Left ventricle myocardium superior (tissue), 1 donor: Measurements from ENCODE around the gene MID1IP1. TPM values are rescaled to one million over a fixed set of nuclear protein-coding genes. Genes with fewer than 3 reads are reported as not detected.

Experiments used
- ATAC-seq: fragments of 200-7000 bp; cut with Tn5 transposase; one replicate; pipeline ENCODE4 v1.9.1; 2020; ENCODE audit warnings: mild to moderate bottlenecking, moderate library complexity
- DNase-seq: peaks from one replicate; pipeline ENCODE4 v3.0.0-alpha.2; 2020
- intact Hi-C: fragments of 100-400 bp; cut with micrococcal nuclease; formaldehyde crosslinking; loops from one replicate; pipeline ENCODE4 v1.11.0; 2022
- total RNA-seq: library from RNA; stranded (reverse); fragmentation: NEBNext Ultra II Directional; extraction: Animal tissue kit (Norgen Biotek cat#: 25700); gene quantifications from one replicate; pipeline ENCODE4 v1.2.1, GENCODE V29; 2021
- donor health status: DM: no; HTN: yes; CAD: no; lungs with severe emphysema.

MID1IP1 gene
- total RNA-seq, 1 donor from 2014 or later, result 50.9 TPM

GRCh38 chrX:38850807-38851544 is 49.7 kb downstream of the MID1IP1 start:
- DNase-seq (no peak), ATAC-seq (peak; percentile 88)
- intact Hi-C loops, result no loop called here

- DNase-seq, result no peak
- intact Hi-C loops, result no loop called here
- ATAC-seq, result no peak
Measured at GRCh38 chrX:38854305-38854704, 53.0 kb downstream of the MID1IP1 start.

Other genes with a start within 250 kb of the MID1IP1 start
- 20.0 TPM for gene TSPAN7, start 239.9 kb upstream of the MID1IP1 start, total RNA-seq